Mucosa of stomach (tissue), 1 donor: ENCODE results near the gene NMNAT2.

Experiments
- H3K27me3 ChIP-seq: one replicate; pipeline ENCODE4 v1.7.0; 2013; ENCODE audit warnings: mild to moderate bottlenecking, low read length; ENCODE audit not compliant: control insufficient read depth, insufficient read depth
- H3K36me3 ChIP-seq: one replicate; pipeline ENCODE4 v1.7.0; 2013; ENCODE audit warnings: low read length; ENCODE audit not compliant: control insufficient read depth, insufficient read depth
- H3K4me1 ChIP-seq: one replicate; pipeline ENCODE4 v1.7.0; 2013; ENCODE audit warnings: mild to moderate bottlenecking, low read length; ENCODE audit not compliant: control insufficient read depth, insufficient read depth
- H3K4me3 ChIP-seq: one replicate; pipeline ENCODE4 v1.7.0; 2013; ENCODE audit warnings: low read length
- H3K9ac ChIP-seq: one replicate; pipeline ENCODE4 v1.7.0; 2013; ENCODE audit warnings: mild to moderate bottlenecking, low read length, moderate library complexity
- H3K9me3 ChIP-seq: one replicate; pipeline ENCODE4 v1.7.0; 2013; ENCODE audit warnings: mild to moderate bottlenecking, low read length, moderate library complexity; ENCODE audit not compliant: control insufficient read depth
- donor health status: Pancreatic carcinoma.

Gene NMNAT2

GRCh38 chr1:183327434-183328290, 90.5 kb downstream of the NMNAT2 start:
- H3K4me1 ChIP-seq: no peaks in the 10 kb centered on the region
- H3K4me3 ChIP-seq: no peak overlapping the region
- H3K36me3 ChIP-seq: no peaks in the 10 kb centered on the region
- H3K27me3 ChIP-seq: peaks cover 6% of the 10 kb centered on the region
- no peak overlapping the region for H3K9ac ChIP-seq
- no peaks in the 10 kb centered on the region for H3K9me3 ChIP-seq

DNA sequence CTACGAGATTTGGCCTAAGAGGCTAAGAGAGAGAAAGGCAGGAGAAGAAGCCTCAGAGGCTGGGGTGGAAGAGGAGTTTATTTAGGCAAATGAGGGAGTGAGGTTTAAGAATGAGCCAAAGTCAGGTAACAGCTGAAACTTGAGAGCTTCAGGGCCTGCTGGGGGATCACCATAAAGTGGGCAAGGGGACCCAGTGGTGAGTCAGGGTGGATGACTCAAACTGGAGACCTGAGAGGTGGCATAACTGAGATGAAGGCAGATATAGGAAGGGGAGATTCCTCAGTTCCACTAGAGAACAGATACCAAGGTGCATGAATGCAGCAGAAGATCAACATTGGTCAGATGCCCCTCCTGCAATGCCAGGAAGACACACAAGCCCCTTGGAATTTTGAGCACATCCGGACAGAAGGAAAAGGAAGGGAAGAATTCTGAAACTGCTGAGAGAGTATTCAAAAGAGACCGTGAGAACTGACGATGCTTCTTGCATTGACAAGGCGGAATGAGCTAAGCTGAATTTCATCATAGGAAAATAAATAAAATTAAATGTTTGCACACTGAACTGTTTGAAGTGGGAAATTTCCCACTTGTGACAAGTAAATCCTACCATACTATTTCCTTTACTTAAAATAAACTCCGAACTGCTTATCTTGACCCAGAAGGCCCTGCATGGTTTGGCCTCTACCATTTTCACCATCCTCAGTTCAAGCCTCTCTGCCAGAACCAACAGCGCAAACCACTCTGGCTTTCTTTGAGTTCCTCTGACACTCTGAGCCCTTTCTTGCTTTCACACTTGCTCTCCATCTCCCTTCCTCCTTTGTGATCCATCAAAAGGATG, 94.1 kb downstream of the NMNAT2 start:
- Histone ChIP-seq H3K36me3 (no peaks in the 10 kb centered on the region), H3K9me3 (no peaks in the 10 kb centered on the region), H3K4me3 (no peak overlapping the region), H3K4me1 (no peaks in the 10 kb centered on the region), H3K9ac (no peak overlapping the region), H3K27me3 (peaks cover 6% of the 10 kb centered on the region)

DNA sequence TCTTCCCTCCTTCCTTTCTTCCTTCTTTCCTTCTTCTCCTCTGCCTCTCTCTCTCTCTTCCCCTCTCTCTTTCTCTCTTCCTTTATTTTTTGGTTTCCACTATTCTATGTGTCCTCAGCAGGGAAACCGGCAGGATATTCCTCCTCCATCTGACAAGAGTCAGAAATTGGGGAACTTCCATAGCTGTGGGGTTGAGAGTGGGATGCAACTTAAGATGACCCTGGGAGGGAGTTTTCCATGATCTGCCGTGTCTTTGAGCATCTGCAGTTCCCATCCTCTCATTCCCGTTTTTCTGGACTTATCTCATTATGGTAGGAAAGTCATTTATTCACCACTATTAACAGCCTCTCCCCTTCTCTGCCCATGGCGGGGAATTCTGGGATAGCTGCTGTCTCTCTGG, 98.6 kb downstream of the NMNAT2 start:
- Histone ChIP-seq H3K9ac (no peak overlapping the region), H3K4me3 (no peak overlapping the region), H3K27me3 (no peaks in the 10 kb centered on the region), H3K9me3 (no peaks in the 10 kb centered on the region), H3K36me3 (no peaks in the 10 kb centered on the region), H3K4me1 (peaks cover 4% of the 10 kb centered on the region)

DNA sequence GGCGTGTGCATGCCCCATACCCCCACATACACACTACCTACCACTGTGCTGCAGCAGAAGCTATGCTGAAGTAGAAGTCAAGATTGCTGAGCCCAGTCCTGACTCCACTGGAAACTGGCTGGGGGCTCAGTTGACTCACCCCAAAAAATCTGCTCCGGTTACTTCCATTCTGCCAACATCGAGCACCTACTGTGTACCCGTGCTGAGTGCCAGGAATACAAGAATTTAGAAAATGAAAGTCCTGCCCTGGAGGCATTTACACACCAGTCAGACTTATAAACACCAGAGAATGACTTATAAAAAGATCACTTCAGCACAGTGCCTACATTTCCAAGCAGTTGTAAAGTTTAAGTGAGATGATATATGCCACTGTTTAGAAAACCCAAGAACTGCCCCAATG, 99.1 kb downstream of the NMNAT2 start:
- Histone ChIP-seq H3K36me3 (no peaks in the 10 kb centered on the region), H3K9ac (no peak overlapping the region), H3K9me3 (no peaks in the 10 kb centered on the region), H3K4me3 (no peak overlapping the region), H3K4me1 (peaks cover 4% of the 10 kb centered on the region), H3K27me3 (no peaks in the 10 kb centered on the region)

- H3K36me3 ChIP-seq: no peaks in the 10 kb centered on the region
- H3K4me3 ChIP-seq: no peak overlapping the region
- H3K4me1 ChIP-seq: peaks cover 4% of the 10 kb centered on the region
- H3K9ac ChIP-seq: no peak overlapping the region
- H3K27me3 ChIP-seq: no peaks in the 10 kb centered on the region
- no peaks in the 10 kb centered on the region for H3K9me3 ChIP-seq
These were observed 99.7 kb downstream of the NMNAT2 start for GRCh38 chr1:183318433-183318832.

DNA sequence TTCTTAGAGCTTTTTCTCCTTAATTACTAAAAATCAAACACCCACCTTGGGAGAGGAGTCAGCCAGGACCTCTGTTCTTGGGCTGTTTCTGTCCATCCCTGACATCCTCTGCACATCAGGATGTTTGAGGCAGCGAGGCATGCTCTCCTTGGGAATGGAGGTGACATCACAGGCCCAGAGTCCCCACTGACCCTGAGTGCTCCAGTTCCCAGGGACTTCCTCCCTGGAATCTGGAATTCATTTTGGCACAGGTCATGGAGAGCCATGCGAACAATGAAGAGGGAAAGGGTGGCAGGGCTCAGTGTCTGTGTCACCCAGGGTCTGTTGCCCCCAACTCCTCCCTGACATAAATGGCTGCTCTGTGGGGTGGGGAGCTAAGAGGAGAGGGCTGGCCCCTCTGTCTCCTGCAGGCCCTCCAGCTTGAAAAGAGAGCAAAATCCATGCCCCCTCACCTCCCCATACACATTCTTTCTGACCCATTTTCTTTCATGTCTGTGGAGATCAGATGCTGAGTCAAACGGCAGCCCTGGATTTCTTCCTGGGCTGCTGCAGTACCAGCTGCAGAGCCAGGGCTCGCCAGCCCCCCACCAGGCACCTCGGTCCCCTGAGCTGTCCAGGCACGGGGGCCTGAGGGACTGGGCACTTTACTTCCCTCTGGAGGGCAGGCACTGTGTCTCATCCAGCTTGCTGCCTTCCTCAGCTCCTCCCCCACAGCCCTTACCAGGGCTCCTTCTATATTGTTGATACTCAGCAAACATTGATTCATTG, 102.0 kb downstream of the NMNAT2 start:
- peaks cover 4% of the 10 kb centered on the region for H3K4me1 ChIP-seq
- H3K9me3 ChIP-seq: no peaks in the 10 kb centered on the region
- no peak overlapping the region for H3K9ac ChIP-seq
- H3K27me3 ChIP-seq: no peaks in the 10 kb centered on the region
- no peaks in the 10 kb centered on the region for H3K36me3 ChIP-seq
- H3K4me3 ChIP-seq: no peak overlapping the region

- Histone ChIP-seq H3K27me3 (no peaks in the 10 kb centered on the region), H3K4me3 (no peak overlapping the region), H3K9me3 (no peaks in the 10 kb centered on the region), H3K4me1 (peaks cover under 1% of the 10 kb centered on the region), H3K9ac (no peak overlapping the region), H3K36me3 (no peaks in the 10 kb centered on the region)
These were observed 105.1 kb downstream of the NMNAT2 start for GRCh38 chr1:183313063-183313462.

DNA sequence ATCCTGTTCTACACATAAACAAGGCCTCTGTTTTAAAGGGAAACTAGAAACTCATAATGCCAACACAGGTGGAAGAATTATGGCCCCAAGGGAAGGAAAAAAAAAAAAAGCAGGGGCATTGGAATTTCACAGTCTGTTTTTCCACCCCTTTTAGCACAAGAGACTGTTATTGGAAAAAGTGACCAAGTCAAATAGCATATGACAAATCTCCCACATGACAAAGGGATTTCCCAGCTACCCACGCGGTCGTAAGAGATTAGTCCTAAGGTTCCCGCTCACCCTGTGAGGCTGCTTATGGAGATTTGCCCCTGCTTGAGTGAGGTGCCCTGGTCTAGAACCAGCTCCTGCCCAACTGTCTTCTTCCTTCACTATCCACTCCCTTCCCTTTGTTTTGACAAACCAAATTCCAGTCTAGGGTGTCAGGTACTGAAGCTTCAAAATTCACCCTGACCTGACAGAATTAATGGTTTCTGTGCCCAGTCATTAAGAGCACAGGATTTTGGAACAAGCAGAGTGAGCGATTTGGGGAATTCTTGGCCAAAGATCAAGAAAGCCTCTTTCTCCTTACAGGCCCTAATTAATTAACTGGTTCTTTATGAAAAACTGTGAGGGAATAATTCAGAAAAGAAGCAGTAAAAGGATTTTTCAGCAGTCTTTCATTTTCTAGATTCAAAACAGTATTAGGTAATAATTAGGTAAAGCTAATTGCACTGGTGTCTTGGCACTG, 107.3 kb downstream of the NMNAT2 start:
- Histone ChIP-seq H3K4me3 (no peak overlapping the region), H3K36me3 (no peaks in the 10 kb centered on the region), H3K4me1 (no peaks in the 10 kb centered on the region), H3K9ac (no peak overlapping the region), H3K9me3 (no peaks in the 10 kb centered on the region), H3K27me3 (no peaks in the 10 kb centered on the region)

GRCh38 chr1:183308719-183309118, 109.5 kb downstream of the NMNAT2 start:
- H3K27me3 ChIP-seq: no peaks in the 10 kb centered on the region
- H3K9me3 ChIP-seq: no peaks in the 10 kb centered on the region
- no peaks in the 10 kb centered on the region for H3K4me1 ChIP-seq
- H3K36me3 ChIP-seq: no peaks in the 10 kb centered on the region
- H3K4me3 ChIP-seq: no peak overlapping the region
- H3K9ac ChIP-seq: no peak overlapping the region

GRCh38 chr1:183306317-183307042, 111.7 kb downstream of the NMNAT2 start:
- H3K4me3 ChIP-seq: no peak overlapping the region
- H3K9me3 ChIP-seq: no peaks in the 10 kb centered on the region
- no peaks in the 10 kb centered on the region for H3K36me3 ChIP-seq
- no peaks in the 10 kb centered on the region for H3K4me1 ChIP-seq
- H3K9ac ChIP-seq: no peak overlapping the region
- no peaks in the 10 kb centered on the region for H3K27me3 ChIP-seq
